NCI-H2196 treated with DMSO at 0.1 percent for 48 hours (cell line): ENCODE data around the gene SLAMF1.
"Not testable (repeated sequence)": the region's sequence is repeated elsewhere in the genome, so short reads cannot be mapped to it uniquely, and the experiment has no call there.

Experiments used
- DNase-seq: peaks from one replicate; lab custom pipeline; 2025; ENCODE audit not compliant: unreplicated experiment; lab: John Stamatoyannopoulos, UW

SLAMF1 gene

DNA sequence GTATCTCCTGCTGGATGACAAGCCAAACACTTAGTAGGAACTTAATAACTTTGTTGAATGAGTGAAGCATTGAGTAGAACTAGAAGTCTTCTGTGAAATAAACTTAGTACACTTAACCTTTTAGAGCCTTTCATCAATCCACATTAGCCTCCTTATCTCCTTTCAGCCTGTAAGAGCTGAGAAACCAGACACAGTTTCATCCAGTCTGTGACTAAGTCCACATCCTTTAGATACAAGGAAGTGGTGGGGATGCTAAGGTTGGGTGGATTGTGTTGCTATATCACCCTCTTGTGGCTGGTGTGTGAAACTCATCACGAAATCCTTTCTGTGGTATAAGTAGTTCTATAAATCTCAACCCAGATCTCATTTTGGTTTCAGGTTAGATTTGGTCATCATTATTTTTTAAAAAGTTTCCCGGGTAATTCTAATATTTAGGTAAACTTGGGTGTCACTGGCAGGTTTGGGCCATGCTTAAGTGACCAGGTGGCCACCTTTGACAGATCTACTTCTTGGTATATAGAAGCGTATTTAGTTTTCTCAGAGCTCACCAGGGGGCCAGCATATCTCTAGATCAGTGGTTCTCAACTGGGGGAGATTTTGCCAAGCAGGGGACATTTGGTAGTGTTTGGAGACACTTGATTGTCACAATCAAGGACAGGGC is 39.7 kb downstream of the SLAMF1 start:
- peak; percentile 4 for DNase-seq

DNA sequence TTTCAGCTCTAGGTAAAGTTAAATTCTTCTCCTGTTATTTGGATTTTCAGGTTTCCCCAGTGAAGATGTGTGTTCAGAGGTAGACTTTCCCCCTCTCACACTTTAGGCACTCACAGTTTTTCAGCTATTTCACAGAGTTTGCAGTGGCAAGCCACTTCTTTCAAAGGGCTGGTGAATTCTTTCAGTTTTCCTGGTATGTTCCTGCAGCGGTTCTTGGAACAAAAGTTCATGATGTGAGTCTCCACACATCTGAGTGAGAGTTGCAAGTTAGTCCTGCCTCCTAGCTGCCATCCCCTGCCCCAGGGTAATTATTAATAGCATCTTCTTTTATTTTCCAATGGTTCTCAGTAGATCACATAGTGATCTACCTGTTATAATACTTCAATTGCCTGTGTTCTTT is 40.2 kb downstream of the SLAMF1 start:
- DNase-seq, result no peak

DNA sequence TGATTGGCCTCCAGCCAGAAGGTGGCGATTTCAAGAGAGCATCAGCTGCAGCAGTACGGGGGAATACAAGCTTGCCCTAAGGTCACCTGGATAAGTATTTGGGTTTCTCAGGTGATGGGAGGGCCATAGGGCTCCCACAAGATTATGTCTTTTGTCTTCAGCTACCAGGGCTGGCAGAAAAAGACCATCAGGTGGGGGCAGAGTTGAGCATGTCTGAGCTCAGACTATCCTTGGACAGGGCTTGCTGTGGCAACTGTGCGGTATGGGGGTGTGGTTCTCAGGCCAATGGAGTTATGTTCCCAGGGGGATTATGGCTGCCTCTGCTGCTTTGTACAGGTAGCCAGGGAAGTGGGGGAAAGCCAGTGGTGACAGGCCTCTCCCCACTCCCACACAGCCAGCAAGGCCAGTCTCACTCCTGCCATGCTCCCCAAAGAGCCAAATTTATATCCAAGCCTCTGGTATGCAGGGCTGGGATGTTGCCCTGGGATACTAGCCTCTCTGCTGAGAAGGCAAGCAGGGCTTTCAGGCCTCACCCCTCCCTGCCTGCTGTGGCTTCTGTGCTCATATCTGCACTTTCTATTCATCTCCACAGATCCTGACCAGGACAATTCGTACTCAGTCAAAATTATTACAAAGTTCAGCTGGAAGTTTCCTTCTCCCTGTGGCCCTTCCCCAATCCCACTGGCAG is 40.9 kb downstream of the SLAMF1 start:
- DNase-seq, result no peak

DNA sequence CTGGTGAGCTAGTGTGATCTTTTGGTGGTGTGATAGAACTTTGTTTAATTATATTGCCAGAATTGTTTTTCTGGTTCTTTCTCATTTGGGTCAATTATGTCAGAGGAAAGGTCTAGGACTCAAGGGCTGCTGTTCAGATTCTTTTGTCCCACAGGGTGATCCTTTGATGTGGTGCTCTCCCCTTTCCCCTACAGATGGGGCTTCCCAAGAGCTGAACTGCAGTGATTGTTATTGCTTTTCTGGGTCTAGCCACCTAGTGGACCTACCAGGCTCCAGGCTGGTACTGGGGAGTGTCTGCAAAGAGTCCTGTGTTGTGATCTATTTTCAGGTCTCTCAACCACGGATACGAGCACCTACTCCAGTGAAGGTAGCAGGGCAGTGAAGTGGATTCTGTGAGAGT is 41.6 kb downstream of the SLAMF1 start:
- no peak for DNase-seq

DNA sequence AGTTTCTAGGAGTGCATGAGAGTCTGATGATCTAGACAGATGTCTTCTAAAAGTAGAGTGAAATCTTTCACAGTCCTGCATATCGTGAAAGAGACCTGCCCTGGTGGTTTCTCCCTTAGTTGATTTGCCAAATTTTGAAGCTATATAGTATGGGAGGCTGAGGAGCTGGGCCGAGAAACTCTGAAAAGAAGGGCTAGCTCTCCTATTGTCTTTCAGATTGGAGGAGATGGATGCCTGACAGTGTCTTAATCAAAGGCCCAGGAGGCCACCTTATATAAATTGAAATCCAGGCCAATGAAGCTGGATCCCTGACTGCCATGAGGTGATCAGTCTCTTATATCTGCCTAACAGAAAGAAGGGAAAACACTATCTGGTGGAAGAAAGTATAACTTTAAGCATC is 49.1 kb downstream of the SLAMF1 start:
- DNase-seq, result no peak

DNA sequence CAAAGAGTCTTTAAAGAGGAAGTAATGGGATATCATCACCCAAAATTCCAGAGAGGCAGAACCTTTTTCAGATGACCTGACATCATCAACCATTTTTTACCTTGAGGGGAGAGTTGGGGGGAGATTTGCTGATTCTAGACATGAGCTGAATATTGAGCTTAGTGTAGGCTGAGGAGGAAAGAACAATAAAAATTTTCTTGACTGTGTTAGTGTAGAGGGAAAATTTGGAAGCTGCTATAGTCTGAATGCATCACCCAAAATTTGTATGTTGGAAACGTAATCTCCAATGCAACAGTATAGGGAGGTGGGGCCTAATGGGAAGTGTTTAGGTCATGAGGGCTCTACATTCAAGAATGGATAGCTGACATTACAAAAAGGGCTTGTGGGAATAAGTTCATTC is 49.8 kb downstream of the SLAMF1 start:
- no peak for DNase-seq

DNA sequence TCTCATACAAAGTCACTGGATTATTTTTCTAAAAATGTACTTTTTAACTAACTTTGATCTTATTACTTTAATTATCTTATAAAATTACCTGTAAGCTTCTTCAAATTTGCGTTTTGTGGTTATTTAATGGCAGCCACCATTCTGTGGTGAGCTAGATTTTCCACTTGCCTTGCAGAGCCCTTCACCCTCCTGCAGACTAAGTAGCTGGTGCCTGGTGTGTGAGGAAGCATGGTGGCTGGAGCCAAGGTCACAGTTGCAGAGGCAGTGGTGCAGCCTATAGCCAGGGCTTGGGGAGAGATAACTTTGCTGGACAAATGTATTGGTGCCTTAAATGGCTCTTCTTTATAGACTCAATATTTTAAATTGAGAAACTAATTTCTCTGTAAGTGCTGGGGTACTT is 56.4 kb downstream of the SLAMF1 start:
- no peak for DNase-seq

DNA sequence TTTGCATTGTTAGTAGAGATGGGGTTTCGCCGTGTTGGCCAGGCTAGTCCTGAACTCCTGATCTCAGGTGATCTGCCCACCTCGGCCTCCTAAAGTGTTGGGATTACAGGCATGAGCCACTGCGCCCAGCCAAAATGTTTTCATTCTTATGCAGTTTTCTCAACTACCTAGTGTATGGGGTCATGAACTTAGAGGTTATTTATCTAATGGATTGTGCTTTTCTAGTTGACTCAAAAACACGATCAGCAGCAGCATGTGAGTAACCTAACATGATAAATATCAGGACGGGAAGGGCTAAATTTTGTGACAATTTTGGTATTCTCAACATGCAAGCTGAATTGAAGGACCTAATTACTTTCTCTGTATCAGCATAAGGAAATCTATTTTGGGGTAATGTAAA is 58.4 kb downstream of the SLAMF1 start:
- DNase-seq, result no peak

DNA sequence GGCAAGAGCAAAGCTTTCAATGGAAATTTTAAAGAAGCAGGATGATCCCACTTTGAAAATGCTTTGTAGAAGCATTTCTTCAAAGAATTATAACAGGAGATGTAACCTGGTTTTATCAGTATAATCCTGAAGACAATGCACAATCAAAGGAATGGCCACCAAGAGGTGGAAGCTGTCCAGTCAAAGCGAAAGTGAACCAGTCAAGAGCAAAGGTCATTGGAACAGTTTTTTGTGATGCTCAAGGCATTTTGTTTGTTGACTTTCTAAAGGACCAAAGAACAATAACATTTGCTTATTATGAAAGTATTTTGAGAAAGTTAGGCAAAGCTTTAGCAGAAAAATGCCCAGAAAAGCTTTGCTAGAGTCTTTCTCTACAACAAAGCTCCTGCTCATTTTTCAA is 62.1 kb downstream of the SLAMF1 start:
- no peak for DNase-seq

DNA sequence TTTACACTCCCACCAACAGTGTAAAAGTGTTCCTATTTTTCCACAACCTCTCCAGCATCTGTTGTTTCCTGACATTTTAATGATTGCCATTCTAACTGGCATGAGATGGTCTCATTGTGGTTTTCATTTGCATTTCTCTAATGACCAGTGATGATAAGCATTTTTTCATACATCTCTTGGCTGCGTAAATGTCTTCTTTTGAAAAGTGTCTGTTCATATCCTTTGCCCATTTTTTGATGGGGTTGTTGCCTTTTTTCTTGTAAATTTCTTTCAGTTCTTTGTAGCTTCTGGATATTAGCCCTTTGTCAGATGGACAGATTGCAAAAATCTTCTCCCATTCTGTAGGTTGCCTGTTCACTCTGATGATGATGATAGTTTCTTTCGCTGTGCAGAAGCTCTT is 63.9 kb downstream of the SLAMF1 start:
- DNase-seq, result not testable (repeated sequence)

DNA sequence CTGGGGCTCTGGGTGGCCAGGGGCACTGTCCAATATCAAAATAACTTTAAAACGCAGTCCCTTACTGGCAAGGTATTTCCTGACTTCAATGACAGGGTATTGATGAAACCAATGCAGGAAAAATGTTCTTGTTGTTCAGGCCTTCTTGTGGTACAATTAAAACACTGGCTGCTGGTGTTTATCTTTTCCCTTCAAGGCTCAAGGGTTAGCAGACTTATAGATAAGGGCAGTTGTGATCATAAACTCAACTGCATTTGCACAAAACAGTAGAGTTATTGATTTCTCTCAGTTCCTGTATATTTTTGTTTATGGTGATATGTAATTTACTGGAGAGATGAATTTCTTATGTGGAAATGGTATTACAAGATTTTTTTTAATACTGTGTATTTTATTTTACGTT is 64.9 kb downstream of the SLAMF1 start:
- no peak for DNase-seq

DNA sequence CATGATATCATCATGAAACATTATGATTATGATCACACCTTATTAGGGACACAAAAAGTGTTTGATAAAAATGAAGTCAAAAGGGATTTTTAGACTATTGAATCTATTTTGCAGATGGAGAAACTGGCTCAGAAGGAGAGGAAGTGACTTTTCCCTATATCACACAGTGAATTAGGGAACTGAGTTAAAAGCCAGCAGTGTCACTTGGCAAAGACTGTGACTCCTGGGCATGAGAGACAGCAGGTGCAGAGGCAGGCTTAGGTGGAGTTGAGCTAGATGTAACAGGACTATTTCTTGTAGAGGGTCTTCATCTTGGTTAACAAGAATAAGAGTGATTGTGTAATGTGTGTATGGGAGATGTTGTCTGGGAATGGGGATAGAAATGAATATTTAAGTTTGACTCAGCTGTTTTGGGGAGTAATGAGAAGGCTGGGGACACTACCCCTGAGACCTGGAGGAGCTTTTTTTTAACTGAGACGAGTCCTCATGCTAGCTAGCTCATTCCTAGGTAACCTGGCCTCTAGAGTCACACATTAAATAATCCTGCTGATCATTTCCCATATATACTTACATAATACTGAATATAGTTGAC is 66.5 kb downstream of the SLAMF1 start:
- no peak for DNase-seq

DNA sequence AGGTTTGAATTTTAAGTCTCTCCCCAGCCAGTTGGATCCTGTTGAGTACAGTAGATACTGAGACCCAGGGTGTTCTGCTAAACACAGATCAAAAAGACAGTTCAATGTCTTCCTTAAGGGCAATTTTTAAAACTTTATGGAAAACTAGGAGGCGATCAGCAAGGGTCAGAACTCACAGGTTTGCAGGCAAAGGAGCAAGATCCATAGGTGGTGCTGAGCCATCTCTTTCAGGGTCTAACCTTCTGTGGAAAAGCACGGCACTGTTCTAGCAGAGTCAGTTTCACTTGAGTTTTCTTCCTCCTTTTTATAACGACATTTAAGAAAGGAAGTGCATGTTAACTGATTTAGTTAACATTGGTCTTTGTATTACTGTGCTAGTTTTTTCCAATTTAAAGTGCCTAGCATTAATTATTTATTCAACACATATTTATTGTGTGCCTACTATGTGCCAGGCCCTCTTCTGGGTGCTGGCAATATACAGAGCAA is 67.6 kb downstream of the SLAMF1 start, which contains the start of gene CD84:
CD84 (minus strand) TSS at position 281 of the 486 bp plus-strand sequence; CDS start at position 222, 59 bp downstream.
- no peak for DNase-seq

DNA sequence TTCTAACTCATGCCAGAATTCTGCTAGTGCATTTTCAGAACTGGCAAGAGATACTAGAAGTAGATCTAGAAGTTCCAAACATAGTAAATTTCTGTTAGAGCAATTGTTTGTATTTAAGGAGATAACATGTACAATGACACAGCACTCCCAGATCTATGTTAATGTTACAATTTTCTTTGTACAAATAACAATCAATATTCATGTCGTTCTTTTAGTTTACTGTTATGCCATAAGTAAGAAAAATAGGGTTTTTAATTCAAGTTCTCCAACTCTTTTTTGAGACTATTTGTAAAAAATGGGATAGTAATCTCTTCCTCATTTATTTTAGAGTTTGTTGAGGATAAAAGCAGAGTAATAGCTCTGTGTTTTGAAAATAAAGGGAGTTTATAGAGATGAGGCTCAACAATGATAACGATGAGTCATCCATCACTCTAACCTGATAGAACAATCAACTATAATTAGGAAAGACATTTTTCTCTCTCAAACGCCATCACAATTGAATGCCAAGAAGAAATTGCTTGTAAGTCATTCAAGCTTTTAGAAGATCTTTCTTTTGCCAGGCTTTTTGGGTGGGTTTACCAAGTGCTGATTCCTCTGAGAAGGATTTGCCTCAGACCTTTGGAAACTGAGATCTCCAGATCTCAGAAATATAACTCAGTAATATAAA is 68.2 kb downstream of the SLAMF1 start:
- DNase-seq, result no peak

DNA sequence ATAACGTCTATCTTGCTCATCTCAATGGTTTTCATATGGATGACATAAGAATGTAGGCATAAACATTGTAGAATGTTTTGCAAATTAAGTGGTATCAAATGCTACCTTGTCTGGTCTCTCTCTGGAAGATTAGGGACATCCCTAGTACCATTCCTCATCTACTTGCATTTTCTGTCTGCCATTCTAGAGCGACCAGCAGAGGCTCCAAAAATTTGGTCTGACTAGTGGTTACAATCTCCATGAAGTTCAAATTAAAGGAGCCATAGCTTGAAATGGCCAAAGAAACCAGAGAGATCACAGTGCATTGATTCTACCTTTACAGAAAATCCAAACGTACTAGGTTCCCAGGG is 68.7 kb downstream of the SLAMF1 start:
- no peak for DNase-seq

DNA sequence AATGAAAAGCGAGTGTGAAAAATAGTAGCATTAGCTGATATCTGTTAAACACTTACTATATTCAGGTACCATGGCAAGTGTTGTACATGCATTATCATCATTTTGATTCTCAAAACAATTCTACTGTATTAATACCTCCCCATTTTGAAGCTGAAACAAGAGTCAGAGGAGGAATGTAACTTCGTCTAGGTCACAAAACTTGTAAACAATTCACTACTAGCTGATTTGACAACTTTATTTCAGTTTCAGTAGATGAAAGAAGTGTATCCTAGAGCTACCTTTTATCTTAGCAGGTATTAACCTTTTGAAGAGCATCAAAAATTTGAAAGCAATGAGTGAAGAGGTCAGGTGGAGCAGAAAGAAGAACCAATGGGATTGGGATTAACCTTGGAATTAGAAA is 69.2 kb downstream of the SLAMF1 start:
- no peak for DNase-seq

DNA sequence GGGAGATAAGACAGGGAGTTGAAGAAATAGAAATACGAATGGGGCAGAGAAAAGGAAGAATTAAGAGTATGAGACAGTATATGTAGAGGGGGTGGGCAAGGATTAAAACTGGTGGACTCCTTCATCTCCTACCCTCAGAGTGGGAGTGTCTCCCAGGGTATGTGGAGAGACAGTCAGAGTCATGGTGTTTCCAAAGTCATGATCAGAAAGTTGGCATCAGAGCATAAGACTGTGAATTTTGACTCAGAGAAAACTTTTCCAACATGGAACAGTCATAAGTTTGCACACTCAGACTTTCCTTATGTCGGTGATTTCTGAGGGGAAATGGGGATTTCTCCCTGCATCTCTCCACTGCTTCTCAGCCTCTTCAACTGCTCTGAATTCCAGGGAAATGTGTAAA is 70.0 kb downstream of the SLAMF1 start:
- no peak for DNase-seq

DNA sequence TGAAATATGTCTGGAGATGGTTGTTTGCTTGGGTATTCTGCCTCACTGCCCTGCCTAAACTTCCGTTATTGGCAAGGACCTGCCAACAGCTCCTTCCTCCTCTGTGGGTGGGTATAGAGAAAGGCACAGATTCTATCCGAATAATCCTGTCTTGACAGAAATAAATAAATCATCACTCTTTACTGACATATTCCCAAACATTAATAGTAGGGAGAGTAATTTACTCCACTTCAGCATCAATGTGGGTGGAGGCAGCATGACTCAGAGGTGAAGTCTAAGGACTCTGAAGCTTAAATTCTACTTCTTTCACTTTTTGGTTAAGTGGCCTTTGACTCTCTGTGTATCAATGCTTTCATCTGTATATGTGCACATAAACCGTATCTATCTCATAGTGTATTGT is 70.5 kb downstream of the SLAMF1 start:
- DNase-seq, result no peak

DNA sequence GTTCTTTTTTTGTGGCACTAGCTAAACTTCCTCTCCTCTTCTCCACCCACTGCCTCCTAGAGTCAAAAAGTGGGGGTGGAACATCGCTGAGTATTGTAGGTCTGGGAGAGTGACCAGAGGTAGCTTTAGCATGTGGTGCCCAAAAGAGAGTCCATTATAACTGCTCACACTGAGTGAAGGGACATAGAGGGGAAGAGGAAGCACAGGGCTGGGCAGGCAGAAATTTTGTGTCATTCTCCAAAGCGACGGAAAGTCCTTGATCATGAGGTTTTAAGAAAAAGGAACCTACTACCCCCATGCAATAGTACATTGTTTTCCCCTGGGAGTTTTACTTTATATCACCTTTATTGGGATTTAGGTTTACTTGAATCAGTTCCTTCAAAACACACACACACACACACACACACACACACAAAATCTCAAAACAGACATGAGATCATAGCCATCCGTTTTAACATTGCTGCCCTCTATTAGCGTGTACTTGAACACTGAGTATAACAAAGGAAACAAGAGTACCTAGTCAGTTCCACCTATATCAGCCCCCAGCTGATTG is 71.7 kb downstream of the SLAMF1 start:
- DNase-seq, result no peak

DNA sequence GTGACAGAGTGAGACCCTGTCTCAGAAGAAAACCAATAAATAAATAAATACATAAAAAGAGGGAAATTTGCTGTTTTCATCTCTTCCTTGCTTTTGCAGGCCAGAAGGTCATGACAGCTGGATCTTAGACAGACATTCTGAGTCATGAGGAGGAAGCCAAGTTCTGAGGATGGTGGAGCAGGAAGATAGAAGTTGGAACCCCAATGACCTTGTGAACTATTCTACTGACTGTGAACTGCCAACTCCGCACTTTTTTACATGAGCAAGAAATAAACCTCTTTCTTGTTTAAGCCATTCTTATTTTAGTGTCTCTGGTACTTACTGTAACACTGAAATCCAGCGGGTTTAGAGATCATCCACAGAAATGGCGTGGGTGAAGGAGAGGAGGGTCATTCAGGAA is 76.0 kb downstream of the SLAMF1 start:
- DNase-seq, result no peak

DNA sequence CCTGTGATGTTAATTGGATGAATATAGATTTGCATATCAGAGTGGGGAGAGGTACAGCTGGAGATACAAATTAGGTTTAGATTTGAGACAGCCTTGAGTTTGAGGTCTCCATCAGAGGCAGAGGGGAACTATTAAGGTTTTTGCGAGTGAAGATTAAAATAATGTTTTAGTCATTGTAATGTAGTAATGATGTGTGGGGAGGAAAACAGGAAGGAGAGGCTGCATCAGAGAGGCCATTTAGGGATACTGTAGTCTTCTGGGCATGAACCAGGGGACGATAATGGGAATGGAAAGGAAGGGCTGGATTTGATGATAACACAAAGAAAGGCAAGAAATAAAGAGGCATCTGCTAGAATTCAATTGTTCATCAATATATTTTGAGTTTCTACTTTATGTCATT is 77.0 kb downstream of the SLAMF1 start:
- DNase-seq, result no peak
